ENCODE results near the gene DDX47. TPM values are rescaled to one million over a fixed set of nuclear protein-coding genes. Genes with fewer than 3 reads are reported as not detected.
A peak's percentile ranks its signal among the peaks of the same experiment; 100 is the strongest.

The DDX47 gene
- total RNA-seq, 1 donor from 2014 or later = 97.1 TPM

DNA sequence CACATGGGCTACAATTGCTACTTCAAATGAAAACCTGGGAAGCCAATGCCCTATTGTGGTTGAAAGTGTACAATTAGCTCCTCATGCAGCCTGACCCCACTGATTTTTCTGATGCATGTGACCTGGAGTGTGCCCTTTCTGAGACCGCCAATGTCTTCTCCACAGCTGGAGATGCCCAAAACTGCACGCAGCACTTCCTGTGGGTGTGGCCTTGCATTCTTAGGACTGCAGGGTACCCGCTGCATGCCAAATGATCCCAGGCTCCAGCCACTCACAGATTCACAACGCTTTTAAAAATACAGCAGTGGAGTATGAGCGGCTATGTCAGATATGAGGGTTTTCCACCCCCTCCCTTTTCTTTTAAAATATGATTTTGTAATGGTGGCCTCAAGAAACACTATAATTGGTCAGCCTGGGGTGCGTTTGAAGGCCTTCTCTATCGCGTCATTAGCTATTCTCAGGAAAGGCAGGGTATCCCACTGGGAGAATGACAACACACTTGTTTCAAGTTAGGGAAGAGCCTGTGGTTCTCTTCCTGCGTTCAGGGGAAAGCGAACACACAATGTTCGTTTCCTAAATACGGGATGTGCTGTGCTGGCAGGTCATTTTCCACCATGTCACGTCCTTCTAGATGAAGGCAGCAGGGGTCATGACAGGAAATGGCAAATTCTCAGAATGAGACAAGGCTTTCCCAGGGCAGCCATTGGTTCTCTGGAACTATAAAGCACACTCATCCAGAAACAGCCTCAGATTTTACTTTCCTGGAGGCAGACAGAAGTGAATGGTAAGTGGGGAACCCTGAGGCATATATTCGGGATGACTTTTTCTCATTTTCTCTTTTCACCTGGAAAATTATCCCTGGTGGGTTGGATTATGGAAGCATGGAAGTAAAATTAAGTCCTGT lies 28.0 kb upstream of the DDX47 start, which contains the start of gene APOLD1:
APOLD1 (plus strand) TSS at position 749 of the 904 bp plus-strand sequence; CDS start at position 782, 33 bp downstream.
- ATAC-seq (ENCODE audit: low read depth) (no peak), DNase-seq (no peak)
- TF ChIP-seq, protein P1, sequence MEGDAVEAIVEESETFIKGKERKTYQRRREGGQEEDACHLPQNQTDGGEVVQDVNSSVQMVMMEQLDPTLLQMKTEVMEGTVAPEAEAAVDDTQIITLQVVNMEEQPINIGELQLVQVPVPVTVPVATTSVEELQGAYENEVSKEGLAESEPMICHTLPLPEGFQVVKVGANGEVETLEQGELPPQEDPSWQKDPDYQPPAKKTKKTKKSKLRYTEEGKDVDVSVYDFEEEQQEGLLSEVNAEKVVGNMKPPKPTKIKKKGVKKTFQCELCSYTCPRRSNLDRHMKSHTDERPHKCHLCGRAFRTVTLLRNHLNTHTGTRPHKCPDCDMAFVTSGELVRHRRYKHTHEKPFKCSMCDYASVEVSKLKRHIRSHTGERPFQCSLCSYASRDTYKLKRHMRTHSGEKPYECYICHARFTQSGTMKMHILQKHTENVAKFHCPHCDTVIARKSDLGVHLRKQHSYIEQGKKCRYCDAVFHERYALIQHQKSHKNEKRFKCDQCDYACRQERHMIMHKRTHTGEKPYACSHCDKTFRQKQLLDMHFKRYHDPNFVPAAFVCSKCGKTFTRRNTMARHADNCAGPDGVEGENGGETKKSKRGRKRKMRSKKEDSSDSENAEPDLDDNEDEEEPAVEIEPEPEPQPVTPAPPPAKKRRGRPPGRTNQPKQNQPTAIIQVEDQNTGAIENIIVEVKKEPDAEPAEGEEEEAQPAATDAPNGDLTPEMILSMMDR (IDR thresholded peaks at IDR 0.05) = no peak
- peak within 1 kb of the TSS; percentile 70 for H3K27ac Mint-ChIP-seq
- intact Hi-C loops (cut with micrococcal nuclease) = loop anchor here (5.0 kb wide), 2 partner anchors 107 to 428 kb away; partner anchors contain the start of genes BORCS5 and GPRC5A
- H3K27me3 Mint-ChIP-seq = no peaks in the 10 kb centered on the region
- ChIA-PET CTCF (interaction anchor here (0.8 to 1.2 kb wide), 3 partner anchors 48 to 408 kb away, joined by 3 to 4 read pairs (median 3); no protein-coding TSS in a partner anchor), POLR2A (no interaction called here)
- H3K4me3 Mint-ChIP-seq = peak within 1 kb of the TSS; percentile 84
- H3K9me3 Mint-ChIP-seq = no peaks in the 10 kb centered on the region
- H3K36me3 Mint-ChIP-seq (ENCODE audit: low read depth) = no peaks in the 10 kb centered on the region
- H3K4me1 Mint-ChIP-seq = peaks cover 23% of the 10 kb centered on the region

- TF ChIP-seq, protein P1 (IDR thresholded peaks at IDR 0.05) = no peak
- no peaks in the 10 kb centered on the region for H3K9me3 Mint-ChIP-seq
- H3K36me3 Mint-ChIP-seq (ENCODE audit: low read depth) = no peaks in the 10 kb centered on the region
- peak overlapping the region; percentile 70 for H3K27ac Mint-ChIP-seq
- H3K4me1 Mint-ChIP-seq = peaks cover 23% of the 10 kb centered on the region
- ATAC-seq (ENCODE audit: low read depth) (peak; percentile 8), DNase-seq (no peak)
- ChIA-PET CTCF (interaction anchor here (1.6 to 4.7 kb wide), 5 partner anchors 19 to 129 kb away, joined by 6 to 71 read pairs (median 13); partner anchors contain the start of gene DDX47), POLR2A (interaction anchor here (0.5 to 2.7 kb wide), 14 partner anchors 9 to 520 kb away, joined by 3 to 36 read pairs (median 8); partner anchors contain the start of genes BORCS5, DDX47, FAM234B and LRP6)
- peak overlapping the region; percentile 84 for H3K4me3 Mint-ChIP-seq
- intact Hi-C loops (cut with micrococcal nuclease) = loop anchor here (2.0 to 5.0 kb wide), 4 partner anchors 62 to 429 kb away; partner anchors contain the start of genes BORCS5 and GPRC5A
- H3K27me3 Mint-ChIP-seq = no peaks in the 10 kb centered on the region
These were observed 26.8 kb upstream of the DDX47 start for GRCh38 chr12:12786351-12786705.

DNA sequence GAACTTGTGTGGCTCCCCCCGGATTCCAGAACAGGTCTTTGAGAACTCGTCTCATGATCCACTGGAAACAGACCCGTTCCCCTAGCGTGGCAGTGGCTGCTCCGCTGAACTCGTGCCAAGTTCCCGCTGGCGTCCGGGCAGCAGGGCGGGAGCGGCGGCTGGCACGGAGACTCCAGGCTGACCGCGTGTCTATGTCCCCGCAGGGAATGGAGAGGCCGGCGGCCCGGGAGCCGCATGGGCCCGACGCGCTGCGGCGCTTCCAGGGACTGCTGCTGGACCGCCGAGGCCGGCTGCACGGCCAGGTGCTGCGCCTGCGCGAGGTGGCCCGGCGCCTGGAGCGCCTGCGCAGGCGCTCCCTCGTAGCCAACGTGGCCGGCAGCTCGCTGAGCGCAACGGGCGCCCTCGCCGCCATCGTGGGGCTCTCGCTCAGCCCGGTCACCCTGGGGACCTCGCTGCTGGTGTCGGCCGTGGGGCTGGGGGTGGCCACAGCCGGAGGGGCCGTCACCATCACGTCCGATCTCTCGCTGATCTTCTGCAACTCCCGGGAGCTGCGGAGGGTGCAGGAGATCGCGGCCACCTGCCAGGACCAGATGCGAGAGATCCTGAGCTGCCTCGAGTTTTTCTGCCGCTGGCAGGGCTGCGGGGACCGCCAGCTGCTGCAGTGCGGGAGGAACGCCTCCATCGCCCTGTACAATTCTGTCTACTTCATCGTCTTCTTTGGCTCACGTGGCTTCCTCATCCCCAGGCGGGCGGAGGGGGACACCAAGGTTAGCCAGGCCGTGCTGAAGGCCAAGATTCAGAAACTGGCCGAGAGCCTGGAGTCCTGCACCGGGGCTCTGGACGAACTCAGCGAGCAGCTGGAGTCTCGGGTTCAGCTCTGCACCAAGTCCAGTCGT lies 26.2 kb upstream of the DDX47 start:
- peaks cover 23% of the 10 kb centered on the region for H3K4me1 Mint-ChIP-seq
- H3K9me3 Mint-ChIP-seq = no peaks in the 10 kb centered on the region
- CTCF ChIA-PET = interaction anchor here (1.0 to 4.7 kb wide), 9 partner anchors 18 to 425 kb away, joined by 3 to 71 read pairs (median 9); partner anchors contain the start of gene DDX47
- peak overlapping the region; percentile 87 for H3K4me3 Mint-ChIP-seq
- intact Hi-C loops (cut with micrococcal nuclease) = loop anchor here (2.0 to 5.0 kb wide), 4 partner anchors 62 to 430 kb away; partner anchors contain the start of genes BORCS5 and GPRC5A
- DNase-seq (peak; percentile 73), ATAC-seq (ENCODE audit: low read depth) (peak; percentile 92)
- H3K27me3 Mint-ChIP-seq = no peaks in the 10 kb centered on the region
- TF ChIP-seq, protein P1 (IDR thresholded peaks at IDR 0.05) = no peak
- peak overlapping the region; percentile 86 for H3K27ac Mint-ChIP-seq
- H3K36me3 Mint-ChIP-seq (ENCODE audit: low read depth) = no peaks in the 10 kb centered on the region
- POLR2A ChIA-PET = interaction anchor here (0.5 to 2.7 kb wide), 20 partner anchors 9 to 1359 kb away, joined by 3 to 36 read pairs (median 5); partner anchors contain the start of genes BORCS5, DDX47, FAM234B and LRP6

- POLR2A ChIA-PET = interaction anchor here (1.1 to 2.7 kb wide), 7 partner anchors 15 to 431 kb away, joined by 5 to 36 read pairs (median 15); partner anchors contain the start of genes BORCS5 and DDX47
- ATAC-seq (ENCODE audit: low read depth) (no peak), DNase-seq (no peak)
- TF ChIP-seq, protein P1 (IDR thresholded peaks at IDR 0.05) = no peak
- Mint-ChIP-seq H3K27ac (peak overlapping the region; percentile 86), H3K9me3 (no peaks in the 10 kb centered on the region), H3K27me3 (no peaks in the 10 kb centered on the region), H3K4me1 (peaks cover 23% of the 10 kb centered on the region), H3K4me3 (peak overlapping the region; percentile 87), H3K36me3 (ENCODE audit: low read depth) (no peaks in the 10 kb centered on the region)
- intact Hi-C loops (cut with micrococcal nuclease) = loop anchor here (1.0 to 5.0 kb wide), 9 partner anchors 15 to 431 kb away; partner anchors contain the start of genes BORCS5, GPRC5A and HEBP1
- CTCF ChIA-PET = interaction anchor here (0.7 to 4.7 kb wide), 15 partner anchors 10 to 424 kb away, joined by 3 to 71 read pairs (median 4); partner anchors contain the start of gene DDX47
These were observed 25.0 kb upstream of the DDX47 start for GRCh38 chr12:12788131-12788530.

Data from activated B cell treated with CpG ODN at 0.5 μM for 24 hours (primary cell).